Smooth muscle cell (in vitro differentiated cells): ENCODE measurements around the gene FBXO33. TPM values are rescaled to one million over a fixed set of nuclear protein-coding genes. Genes with fewer than 3 reads are reported as not detected.
"Not testable (repeated sequence)": the region's sequence is repeated elsewhere in the genome, so short reads cannot be mapped to it uniquely, and the experiment has no call there.

Experiments
- DNase-seq: peaks from one replicate; lab custom pipeline; 2025; ENCODE audit not compliant: unreplicated experiment; lab: John Stamatoyannopoulos, UW
- H2AFZ ChIP-seq: fragments of 200-600 bp; sonication (generic); 2 replicates; pipeline ENCODE4 v1.6.0; 2016; ENCODE audit warnings: antibody characterized with exemption, low read depth, mild to moderate bottlenecking
- H3F3A ChIP-seq: fragments of 200-600 bp; sonication (generic); 2 replicates; pipeline ENCODE4 v1.6.0; 2017; ENCODE audit warnings: antibody characterized with exemption, low read depth
- H3K27ac ChIP-seq: fragments of 200-600 bp; sonication (generic); 2 replicates; pipeline ENCODE4 v1.5.1; 2016; ENCODE audit warnings: low read depth, mild to moderate bottlenecking
- H3K27me3 ChIP-seq: fragments of 200-600 bp; sonication (generic); 2 replicates; pipeline ENCODE4 v1.6.1; 2016; ENCODE audit warnings: low read depth, mild to moderate bottlenecking
- H3K36me3 ChIP-seq: fragments of 200-600 bp; sonication (generic); 2 replicates; pipeline ENCODE4 v1.5.1; 2016; ENCODE audit warnings: low read depth
- H3K4me1 ChIP-seq: fragments of 200-600 bp; sonication (generic); 2 replicates; pipeline ENCODE4 v1.5.1; 2016; ENCODE audit warnings: low read depth
- H3K4me2 ChIP-seq: fragments of 200-600 bp; sonication (generic); 2 replicates; pipeline ENCODE4 v1.6.0; 2016; ENCODE audit warnings: mild to moderate bottlenecking
- H3K4me3 ChIP-seq: fragments of 200-600 bp; sonication (generic); 2 replicates; pipeline ENCODE4 v1.5.1; 2016; ENCODE audit warnings: mild to moderate bottlenecking
- H3K79me2 ChIP-seq: fragments of 200-600 bp; sonication (generic); 2 replicates; pipeline ENCODE4 v1.6.0; 2016; ENCODE audit warnings: low read depth, mild to moderate bottlenecking
- H3K9ac ChIP-seq: fragments of 200-600 bp; sonication (generic); 2 replicates; pipeline ENCODE4 v1.6.0; 2016; ENCODE audit warnings: low read depth
- H3K9me3 ChIP-seq: fragments of 200-600 bp; sonication (generic); replicated peaks from 2 replicates; pipeline ENCODE4 v1.5.1; 2016; ENCODE audit warnings: low read depth
- H4K20me1 ChIP-seq: fragments of 200-600 bp; sonication (generic); 2 replicates; pipeline ENCODE4 v1.6.0; 2016; ENCODE audit warnings: low read depth
- CTCF ChIP-seq: fragments of 200-600 bp; sonication (generic); IDR thresholded peaks from 2 replicates; pipeline ENCODE4 v1.5.1; 2017; ENCODE audit warnings: borderline replicate concordance, mild to moderate bottlenecking, antibody characterized with exemption; ENCODE audit not compliant: insufficient read depth, poor library complexity, severe bottlenecking
- WGBS: methylation state at CpG from one replicate; pipeline ENCODE4 v1.1.7; 2016; ENCODE audit warnings: low lambda C conversion rate; 5-methylcytosine and 5-hydroxymethylcytosine counted together
- polyA plus RNA-seq: library from polyadenylated mRNA; unstranded; fragments of >200 nt; fragmentation: Nextera tagmentation; extraction: Ambion mirVana; gene quantifications from 2 replicates; pipeline ENCODE4 v1.2.1, GENCODE V29; 2016
- total RNA-seq: library from RNA; depleted of rRNA; stranded (reverse); fragments of >200 nt; gene quantifications from 2 replicates; pipeline ENCODE4 v1.2.3, GENCODE V29; 2014

The FBXO33 gene
- total and polyA plus RNA-seq, 2 experiments from 2014 or later, result 9.2 to 15.4 TPM

- peaks cover 4% of the 10 kb centered on the region for H4K20me1 ChIP-seq
- no peak overlapping the region for H3K9ac ChIP-seq
- WGBS, result 94% methylated on average over 1 of the region's 1 CpG
- no peak overlapping the region for H3K4me2 ChIP-seq
- H3K4me3 ChIP-seq, result no peak overlapping the region
- H3K79me2 ChIP-seq, result peaks cover 8% of the 10 kb centered on the region
- no peaks in the 10 kb centered on the region for H3K9me3 ChIP-seq
- no peaks in the 10 kb centered on the region for H3F3A ChIP-seq
- TF ChIP-seq CTCF, result no peak
- no peaks in the 10 kb centered on the region for H3K27me3 ChIP-seq
- no peak overlapping the region for H3K27ac ChIP-seq
- no peak overlapping the region for H2AFZ ChIP-seq
- H3K36me3 ChIP-seq, result peaks cover 12% of the 10 kb centered on the region
- peaks cover 17% of the 10 kb centered on the region for H3K4me1 ChIP-seq
- no peak for DNase-seq
Observed at GRCh38 chr14:39364509-39364908, 67.7 kb downstream of the FBXO33 start.

GRCh38 chr14:39361556-39361955 lies 70.7 kb downstream of the FBXO33 start:
- 94% methylated on average over 5 of the region's 5 CpGs for whole genome bisulfite sequencing

GRCh38 chr14:39360316-39360715 lies 71.9 kb downstream of the FBXO33 start:
- TF ChIP-seq CTCF, result no peak
- Histone ChIP-seq H3K27me3 (no peaks in the 10 kb centered on the region), H2AFZ (no peak overlapping the region), H3K4me2 (no peak overlapping the region), H3K9me3 (no peaks in the 10 kb centered on the region), H3K79me2 (peaks cover 3% of the 10 kb centered on the region), H3K9ac (no peak overlapping the region), H3K4me1 (no peaks in the 10 kb centered on the region), H4K20me1 (no peaks in the 10 kb centered on the region), H3K4me3 (no peak overlapping the region), H3K27ac (no peak overlapping the region), H3K36me3 (peaks cover 12% of the 10 kb centered on the region), H3F3A (no peaks in the 10 kb centered on the region)
- DNase-seq, result no peak

More at GRCh38 chr14:39361556-39361955, 70.7 kb downstream of the FBXO33 start:
- not testable (repeated sequence) for H4K20me1 ChIP-seq, H3F3A ChIP-seq, H3K9ac ChIP-seq, H3K4me2 ChIP-seq, H3K4me1 ChIP-seq, H2AFZ ChIP-seq, H3K4me3 ChIP-seq, H3K27ac ChIP-seq, H3K27me3 ChIP-seq, DNase-seq, H3K79me2 ChIP-seq, H3K9me3 ChIP-seq
- H3K36me3 ChIP-seq, result peaks cover 12% of the 10 kb centered on the region

GRCh38 chr14:39359069-39359468 lies 73.2 kb downstream of the FBXO33 start:
- not testable (repeated sequence) for H3K4me1 ChIP-seq, H3K4me3 ChIP-seq, H3K27ac ChIP-seq, H3K9me3 ChIP-seq, H3K4me2 ChIP-seq, H3F3A ChIP-seq, H4K20me1 ChIP-seq, H2AFZ ChIP-seq, H3K9ac ChIP-seq, DNase-seq, H3K27me3 ChIP-seq, H3K36me3 ChIP-seq, H3K79me2 ChIP-seq
- WGBS, result 94% methylated on average over 10 of the region's 10 CpGs

- no peak for TF ChIP-seq CTCF
- no peaks in the 10 kb centered on the region for H3K4me1 ChIP-seq
- no peak overlapping the region for H3K27ac ChIP-seq
- H3K4me2 ChIP-seq, result no peak overlapping the region
- H3K4me3 ChIP-seq, result no peak overlapping the region
- H3F3A ChIP-seq, result no peaks in the 10 kb centered on the region
- peaks cover 3% of the 10 kb centered on the region for H3K79me2 ChIP-seq
- peaks cover 3% of the 10 kb centered on the region for H3K36me3 ChIP-seq
- H4K20me1 ChIP-seq, result no peaks in the 10 kb centered on the region
- no peaks in the 10 kb centered on the region for H3K27me3 ChIP-seq
- no peaks in the 10 kb centered on the region for H3K9me3 ChIP-seq
- no peak overlapping the region for H2AFZ ChIP-seq
- no peak overlapping the region for H3K9ac ChIP-seq
- DNase-seq, result no peak
- 93% methylated on average over 9 of the region's 9 CpGs for whole genome bisulfite sequencing
Observed at GRCh38 chr14:39351708-39352107, 80.5 kb downstream of the FBXO33 start.
